ENCODE measurements around the gene MAGT1. TPM values are rescaled to one million over a fixed set of nuclear protein-coding genes. Genes with fewer than 3 reads are reported as not detected.

The MAGT1 gene
- total and polyA plus RNA-seq, 2 of the 4 experiments (the other 2 are of a cell fraction): 27.3 to 74.7 TPM

- H2BK20ac ChIP-seq (ENCODE audit: low read depth, low read length): no peak overlapping the region
- no peak overlapping the region for H2BK5ac ChIP-seq (ENCODE audit: low read depth, low read length, poor library complexity, severe bottlenecking)
- H2BK15ac ChIP-seq (ENCODE audit: low read depth, low read length): no peak overlapping the region
- no peak overlapping the region for H4K8ac ChIP-seq (ENCODE audit: low read depth in 2 of 2, low read length in 2 of 2)
- no peak overlapping the region for H3K4ac ChIP-seq (ENCODE audit: low read depth, low read length)
- TF ChIP-seq CEBPB (IDR thresholded peaks at IDR 0.05; ENCODE audit: low read depth, low read length): no peak
- TF ChIP-seq CTCF (conservative IDR thresholded peaks at IDR 0.05; ENCODE audit: low read depth, low read length): no peak
- no peak for TF ChIP-seq CHD1 (IDR thresholded peaks at IDR 0.05; ENCODE audit: low read depth, low read length)
- no peak for TF ChIP-seq POLR2A (IDR thresholded peaks at IDR 0.05; ENCODE audit: low read depth, low read length)
- no peak for TF ChIP-seq RFX5 (IDR thresholded peaks at IDR 0.05; ENCODE audit: low read depth, low read length)
- TF ChIP-seq RCOR1 (IDR thresholded peaks at IDR 0.05; ENCODE audit: insufficient replicate concordance, low read length): no peak
- TF ChIP-seq SMC3 (IDR thresholded peaks at IDR 0.05; ENCODE audit: low read depth, low read length): no peak
- TF ChIP-seq BHLHE40 (IDR thresholded peaks at IDR 0.05; ENCODE audit: low read depth, low read length): no peak
- no peak for TF ChIP-seq USF2 (IDR thresholded peaks at IDR 0.05; ENCODE audit: low read depth, low read length)
- TF ChIP-seq ELK1 (IDR thresholded peaks at IDR 0.05; ENCODE audit: borderline replicate concordance, low read depth, low read length): no peak
- TF ChIP-seq MAFK (IDR thresholded peaks at IDR 0.05; ENCODE audit: low read depth, low read length): no peak
- no peak for TF ChIP-seq RAD21 (IDR thresholded peaks at IDR 0.05; ENCODE audit: low read length)
- no peak overlapping the region for H4K5ac ChIP-seq (ENCODE audit: low read depth, low read length)
- ATAC-seq (ENCODE audit: low read depth) (no peak), DNase-seq (peak; percentile 14)
- H3K56ac ChIP-seq (ENCODE audit: extremely low read depth, insufficient read depth, low read length): no peak overlapping the region
- BruUV-seq (replicated peaks): no TSS peak
- in situ Hi-C loops (cut with MboI; ENCODE audit: low sequenced_read_pairs) (no loop called here), intact Hi-C loops (cut with micrococcal nuclease) (loop anchor here (10.0 kb wide), 1 partner anchor 107 kb away; the partner anchor contains the start of genes COX7B and MAGT1), dilution Hi-C loops (cut with HindIII; ENCODE audit: low sequenced_read_pairs, unreplicated experiment) (no loop called here)
- no peak overlapping the region for H3K18ac ChIP-seq (ENCODE audit: low read depth, low read length)
- no peaks in the 10 kb centered on the region for H3K36me3 ChIP-seq (ENCODE audit: control insufficient read depth, insufficient read depth, low read length)
- no CpG with 5 or more reads among the region's 2 CpGs for whole genome bisulfite sequencing, 2 experiments (ENCODE audit: extremely low coverage in 2 of 2, insufficient read length in 1 of 2)
- no peaks in the 10 kb centered on the region for H3K9me1 ChIP-seq (ENCODE audit: insufficient read depth, low read length)
- 0 out of 2 replicates have a peak overlapping the region, but pooled peaks have one; percentile 23 for H3K4me2 ChIP-seq (ENCODE audit: low read depth, low read length)
- ChIA-PET CTCF (no interaction called here), POLR2A (ENCODE audit: unreplicated experiment) (no interaction called here)
- no peak overlapping the region for H2AK9ac ChIP-seq (replicated peaks; ENCODE audit: low read depth, low read length, poor library complexity)
- no peak overlapping the region for H3K23ac ChIP-seq (ENCODE audit: low read depth, low read length)
- H3K27ac ChIP-seq (ENCODE audit: insufficient read depth, low read length): no peak overlapping the region
- H3K27me3 ChIP-seq (ENCODE audit: control insufficient read depth, insufficient read depth, low read length): no peaks in the 10 kb centered on the region
- no peaks in the 10 kb centered on the region for H3K9me3 ChIP-seq (ENCODE audit: control insufficient read depth, insufficient read depth, low read length)
- H3K14ac ChIP-seq (replicated peaks; ENCODE audit: low read depth, low read length): no peak overlapping the region
- H2AK5ac ChIP-seq (ENCODE audit: low read depth, low read length): no peak overlapping the region
- no peak overlapping the region for H3K9ac ChIP-seq (ENCODE audit: low read depth, low read length)
- H3K79me1 ChIP-seq (ENCODE audit: low read depth in 1 of 2, low read length in 2 of 2): no peaks in the 10 kb centered on the region
- no peak overlapping the region for H2BK120ac ChIP-seq (ENCODE audit: low read depth, low read length)
- H4K20me1 ChIP-seq (ENCODE audit: insufficient read depth, low read length): peaks cover 20% of the 10 kb centered on the region
- H3K4me3 ChIP-seq (ENCODE audit: insufficient read depth, low read depth, low read length): no peak overlapping the region
- no peak overlapping the region for H4K91ac ChIP-seq (ENCODE audit: insufficient read depth, low read depth, low read length)
- H3K4me1 ChIP-seq (ENCODE audit: control insufficient read depth, insufficient read depth, low read length): no peaks in the 10 kb centered on the region
- no peak overlapping the region for H2AFZ ChIP-seq (replicated peaks; ENCODE audit: low read length, poor library complexity)
Measured at GRCh38 chrX:77788050-77788449, 107.2 kb downstream of the MAGT1 start.

Measured in IMR-90 (cell line).